SKM-1 treated with dmso at 0.1 percent for 144 hours (cell line): ENCODE measurements around the gene KCNS1.
"Not testable (repeated sequence)": the region's sequence is repeated elsewhere in the genome, so short reads cannot be mapped to it uniquely, and the experiment has no call there.

Experiments
- DNase-seq: peaks from one replicate; lab custom pipeline; 2025; ENCODE audit not compliant: unreplicated experiment; lab: John Stamatoyannopoulos, UW

KCNS1 gene, protein sequence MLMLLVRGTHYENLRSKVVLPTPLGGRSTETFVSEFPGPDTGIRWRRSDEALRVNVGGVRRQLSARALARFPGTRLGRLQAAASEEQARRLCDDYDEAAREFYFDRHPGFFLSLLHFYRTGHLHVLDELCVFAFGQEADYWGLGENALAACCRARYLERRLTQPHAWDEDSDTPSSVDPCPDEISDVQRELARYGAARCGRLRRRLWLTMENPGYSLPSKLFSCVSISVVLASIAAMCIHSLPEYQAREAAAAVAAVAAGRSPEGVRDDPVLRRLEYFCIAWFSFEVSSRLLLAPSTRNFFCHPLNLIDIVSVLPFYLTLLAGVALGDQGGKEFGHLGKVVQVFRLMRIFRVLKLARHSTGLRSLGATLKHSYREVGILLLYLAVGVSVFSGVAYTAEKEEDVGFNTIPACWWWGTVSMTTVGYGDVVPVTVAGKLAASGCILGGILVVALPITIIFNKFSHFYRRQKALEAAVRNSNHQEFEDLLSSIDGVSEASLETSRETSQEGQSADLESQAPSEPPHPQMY

DNA sequence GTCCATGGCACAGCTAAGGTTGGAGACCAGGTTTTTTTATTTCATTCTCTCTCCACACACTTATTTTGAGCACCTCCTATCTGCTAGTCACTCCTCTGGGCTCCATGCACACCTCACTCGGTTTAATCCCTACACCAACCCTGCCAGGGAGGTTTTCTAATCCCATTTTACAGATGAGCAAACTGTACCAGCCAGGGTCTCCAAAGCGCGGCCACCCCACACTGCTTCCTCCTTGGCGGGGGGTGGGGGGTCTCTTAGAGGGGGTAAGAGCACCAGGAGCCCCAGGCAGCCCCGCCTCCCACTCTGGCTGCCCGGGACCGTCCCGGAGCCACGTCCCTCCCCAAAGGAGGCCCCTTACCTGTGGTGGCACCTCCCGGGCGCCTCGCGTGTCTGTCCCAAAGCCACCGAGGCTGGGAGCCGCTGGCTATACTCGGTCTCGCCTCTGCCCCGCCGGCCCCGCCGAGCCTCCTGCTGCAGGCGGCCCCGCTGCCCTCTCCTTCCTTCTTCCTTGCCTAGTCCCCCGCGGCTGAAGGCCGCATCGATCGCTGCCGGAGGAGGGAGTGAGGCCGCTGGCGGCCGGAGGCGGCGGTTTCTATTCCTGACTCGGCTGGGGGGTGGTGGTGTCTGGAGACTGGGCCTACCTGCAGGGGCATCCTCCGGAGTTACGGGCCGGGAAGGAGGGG is at the start of gene KCNS1:
TSS of gene KCNS1 (minus strand) at position 565 of the 683 bp plus-strand sequence. CDS start 1,891 bp downstream, outside the sequence.
- no peak for DNase-seq

DNA sequence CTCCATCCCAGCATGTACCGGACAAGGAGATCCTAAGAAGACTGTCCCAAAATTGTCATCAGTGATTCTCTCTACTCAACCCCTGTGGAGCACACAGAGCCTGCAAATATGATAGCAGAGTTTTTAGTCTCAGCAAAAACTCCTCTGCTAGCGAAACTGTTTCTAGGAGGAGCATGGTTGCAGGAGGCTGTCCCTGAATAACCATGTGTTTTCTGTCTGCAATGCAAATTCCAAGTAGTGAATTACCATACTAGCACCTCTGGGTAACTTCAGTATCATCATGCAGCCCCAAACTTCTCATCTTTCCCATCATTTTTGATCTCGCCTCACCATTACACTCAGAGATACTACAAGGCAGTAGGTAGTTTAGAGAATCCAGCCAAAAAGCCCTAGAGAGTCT is 48.1 kb upstream of the KCNS1 start:
- DNase-seq: no peak

DNA sequence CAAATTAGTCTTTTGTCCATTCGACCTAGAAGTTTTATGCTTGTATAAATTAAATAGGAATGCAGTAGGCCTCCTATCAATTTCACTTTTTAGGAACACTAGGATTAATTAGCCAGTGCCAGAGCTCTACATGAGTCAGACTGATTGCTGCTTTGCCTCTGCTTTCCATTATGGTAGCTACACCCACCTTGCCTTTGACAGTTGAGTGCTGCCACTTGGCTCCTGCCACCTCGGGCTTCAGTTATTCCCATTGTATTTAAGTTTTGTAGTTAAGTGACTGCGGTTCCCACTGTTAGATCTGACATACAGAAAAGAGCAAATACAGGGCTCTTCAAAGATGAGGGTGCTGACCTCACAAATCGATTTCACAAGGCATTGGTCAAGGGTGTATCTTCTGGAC is 39.9 kb upstream of the KCNS1 start:
- DNase-seq: no peak

DNA sequence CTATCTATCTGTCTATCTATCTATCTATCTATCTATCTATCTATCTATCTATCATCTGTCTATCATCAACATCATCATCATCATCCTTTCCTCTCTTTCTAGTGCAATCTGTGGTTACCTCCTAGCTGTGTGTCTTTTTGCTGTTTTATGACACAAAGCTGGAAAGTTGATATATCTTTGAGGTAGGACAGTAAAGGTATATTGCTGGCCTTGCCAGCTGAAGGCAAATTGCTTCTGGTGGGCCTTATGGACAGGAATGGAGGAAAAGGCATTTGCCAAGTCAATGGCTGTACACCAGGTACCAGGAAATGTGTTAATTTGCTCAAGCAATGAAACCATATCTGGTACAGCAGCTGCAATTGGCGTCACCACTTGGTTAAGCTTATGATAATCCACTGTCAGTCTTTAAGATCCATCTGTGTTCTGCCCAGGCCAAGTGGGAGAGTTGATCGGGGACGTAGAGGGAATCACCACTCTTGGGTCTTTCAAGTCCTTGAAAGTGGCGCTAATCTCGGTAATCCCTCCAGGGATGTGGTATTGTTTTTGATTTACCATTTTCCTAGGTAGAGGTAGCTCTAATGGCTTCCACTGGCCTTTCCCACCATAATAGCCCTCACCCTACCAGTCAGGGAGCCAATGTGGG is 38.9 kb upstream of the KCNS1 start:
- DNase-seq: not testable (repeated sequence)

DNA sequence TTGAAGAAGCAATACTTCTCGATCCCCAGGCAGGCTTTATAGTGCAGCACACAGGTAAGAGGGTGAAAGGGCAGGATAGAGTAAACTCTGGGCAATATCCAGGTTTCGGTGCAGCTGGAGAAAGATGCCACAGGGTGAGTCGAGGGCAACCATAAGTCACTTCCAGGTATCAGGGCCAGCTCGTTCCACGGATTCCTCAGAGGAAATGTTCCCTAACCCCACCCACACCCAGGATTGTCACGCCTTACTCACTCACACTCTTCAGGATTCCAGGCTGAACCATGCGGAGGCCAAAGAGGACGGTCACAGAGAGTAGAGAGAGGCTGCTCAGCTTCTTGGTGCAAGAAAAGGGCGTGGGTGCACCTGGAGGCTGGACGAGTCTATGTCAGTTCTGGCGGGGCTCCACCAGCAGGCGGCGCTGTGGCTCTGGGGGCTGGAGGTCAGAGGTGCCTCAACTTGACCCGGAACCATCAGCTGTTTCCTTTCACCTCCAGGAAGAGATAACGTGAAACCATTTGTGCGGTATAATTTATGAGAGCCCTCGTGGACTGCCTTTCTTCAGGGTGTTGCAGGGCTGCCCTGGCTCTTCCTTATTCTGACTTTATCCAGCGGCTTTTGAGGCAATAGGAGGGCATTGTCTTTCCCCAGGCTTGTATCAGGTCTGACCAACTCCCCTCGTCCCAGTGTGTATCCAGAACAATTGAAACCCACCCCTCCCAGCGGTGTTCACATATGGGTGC is 37.8 kb upstream of the KCNS1 start:
- DNase-seq: peak; percentile 46

DNA sequence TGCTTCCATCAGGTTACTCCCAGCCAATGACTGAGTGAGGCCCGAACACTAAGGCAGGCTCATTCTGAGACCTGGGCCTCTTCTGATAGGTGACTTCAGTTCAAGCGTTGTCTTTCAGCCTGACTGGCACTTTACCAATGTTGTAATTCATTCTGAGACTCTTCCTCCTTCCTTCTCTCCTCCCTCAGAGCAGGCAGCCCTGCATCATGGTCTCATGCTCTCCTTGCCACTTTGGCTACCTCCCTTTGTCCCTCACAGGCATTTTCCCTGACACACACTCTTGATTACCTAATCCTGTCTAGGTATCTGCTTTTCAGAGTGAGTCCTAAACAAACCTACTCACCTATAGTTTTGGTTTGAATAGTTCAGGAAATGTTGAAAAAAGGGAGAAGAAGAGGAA is 36.0 kb upstream of the KCNS1 start:
- no peak for DNase-seq

DNA sequence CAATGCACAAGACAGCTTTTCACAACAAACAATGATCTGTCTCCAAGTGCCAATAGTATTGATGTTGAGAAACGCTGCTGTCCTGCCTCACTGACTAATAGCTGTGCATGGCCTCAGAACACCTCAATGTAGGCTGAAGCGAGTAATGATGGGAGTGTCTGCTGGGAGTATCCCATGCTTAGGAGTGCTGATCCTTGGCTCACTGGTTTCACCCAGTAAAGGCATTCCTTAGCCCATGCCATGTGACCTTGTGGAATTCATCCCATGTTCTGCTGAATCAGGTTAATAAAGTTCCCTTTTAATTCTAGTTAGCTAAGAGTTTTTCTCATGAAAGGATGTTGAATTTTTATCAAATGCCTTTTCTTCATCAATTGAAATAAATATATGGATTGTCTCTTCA is 27.2 kb upstream of the KCNS1 start:
- DNase-seq: no peak

DNA sequence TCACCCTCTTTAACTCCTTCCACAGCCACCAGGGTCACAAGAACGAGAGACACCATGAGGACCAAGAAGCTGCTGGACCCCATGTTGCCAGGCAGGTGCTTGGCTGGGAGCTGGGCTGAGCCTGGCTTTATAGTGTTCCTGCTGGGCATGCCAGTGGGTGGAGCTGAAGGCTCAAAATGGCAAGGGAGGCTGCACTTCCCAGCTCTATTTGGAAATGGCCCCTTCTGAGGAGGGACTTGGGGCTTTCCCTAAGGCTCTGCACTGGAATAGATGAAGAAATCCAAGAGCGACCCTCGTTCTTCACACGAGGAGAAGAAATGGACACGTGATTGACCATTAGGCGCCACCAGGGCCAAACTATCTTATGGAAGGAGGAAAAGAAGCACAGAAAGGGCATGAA is 23.4 kb upstream of the KCNS1 start, which contains the start of gene WFDC12:
TSS of gene WFDC12 (minus strand) at position 101 of the 400 bp plus-strand sequence. CDS start at position 83, 18 bp downstream.
- no peak for DNase-seq

DNA sequence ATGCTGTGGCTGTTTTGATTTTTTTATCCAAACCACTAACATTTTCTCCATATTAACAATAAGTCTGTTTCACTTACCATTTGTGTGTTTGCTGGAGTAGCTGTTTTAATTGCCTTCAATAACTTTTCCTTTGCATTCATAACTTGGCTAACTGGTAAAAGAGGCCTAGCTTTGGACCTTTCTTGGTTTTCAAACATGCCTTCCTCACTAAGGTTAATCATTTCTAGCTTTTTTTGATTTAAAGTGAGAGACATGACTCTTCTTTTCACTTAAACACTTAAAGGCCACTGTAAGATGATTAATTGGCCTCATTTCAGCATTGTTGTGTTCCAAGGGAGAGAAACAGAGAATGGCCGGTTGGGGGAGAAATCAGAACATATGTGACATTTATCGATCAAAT is 20.5 kb upstream of the KCNS1 start:
- DNase-seq: no peak

DNA sequence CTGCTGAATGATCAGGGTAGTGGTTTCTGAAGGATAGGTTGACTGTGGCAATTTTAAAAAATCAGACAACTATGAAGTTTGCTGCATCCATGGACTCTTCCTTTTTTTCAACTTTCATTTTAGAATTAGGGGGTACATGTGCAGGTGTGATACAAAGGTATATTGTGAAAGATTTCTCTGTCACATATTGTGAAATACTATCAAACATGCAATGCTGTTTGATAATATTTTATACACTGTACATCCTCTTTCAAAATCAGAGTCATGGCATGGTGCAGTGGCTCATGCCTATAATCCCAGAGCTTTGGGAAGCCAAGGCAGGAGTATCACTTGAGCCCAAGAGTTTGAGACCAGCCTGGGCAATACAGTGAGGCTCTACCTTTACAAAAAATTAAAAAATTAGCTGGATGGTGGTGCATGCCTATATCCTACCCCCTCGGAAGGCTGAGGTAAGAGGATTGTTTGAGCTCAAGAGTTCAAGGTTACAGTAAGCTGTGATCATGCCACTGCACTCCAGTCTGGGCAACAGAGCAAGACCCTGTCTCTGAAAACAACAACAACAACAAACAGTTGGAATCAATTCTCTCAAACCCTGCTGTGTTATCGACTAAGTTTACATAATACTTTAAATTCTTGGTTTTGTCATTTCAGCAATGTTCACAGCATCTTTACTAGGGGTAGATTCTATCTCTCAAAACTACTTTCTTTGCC is 18.8 kb upstream of the KCNS1 start:
- no peak for DNase-seq

DNA sequence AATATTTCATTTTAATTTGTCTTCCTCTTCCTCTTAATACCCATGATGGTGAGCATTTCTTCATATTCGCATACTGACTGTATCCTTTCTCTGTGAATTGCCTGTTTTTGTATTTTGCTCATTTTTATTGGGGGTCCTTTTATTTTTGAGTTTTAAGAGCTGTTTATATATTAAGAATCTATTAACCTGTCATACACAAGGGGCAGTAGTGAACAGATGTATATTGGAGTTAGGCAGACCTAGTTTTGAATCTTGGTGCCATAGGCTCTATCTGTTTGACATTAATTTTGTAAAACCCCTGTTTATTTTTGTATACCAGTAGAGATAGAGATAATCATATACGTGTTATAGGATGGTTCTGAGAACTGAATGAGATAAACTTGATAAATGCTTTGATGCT is 17.1 kb upstream of the KCNS1 start:
- DNase-seq: no peak

DNA sequence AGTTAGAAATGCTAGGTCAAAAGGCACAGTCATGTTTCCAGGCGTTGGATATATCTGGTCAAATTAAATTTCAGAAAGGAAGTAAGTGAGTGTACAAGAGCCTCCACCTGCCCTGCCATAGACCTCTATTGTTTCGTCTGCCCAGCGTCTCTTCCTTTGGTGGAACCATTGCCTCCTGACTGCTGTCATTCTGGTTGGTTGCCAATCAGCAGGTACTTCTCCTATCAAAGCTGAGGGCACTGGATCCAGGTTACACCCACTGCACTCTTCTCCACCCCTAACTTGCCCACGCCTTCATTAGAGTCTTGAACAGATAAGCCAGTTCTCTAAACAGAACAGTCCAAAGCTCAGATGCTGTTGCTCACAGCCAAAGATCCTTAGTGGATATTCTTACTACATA is 16.7 kb upstream of the KCNS1 start:
- DNase-seq: no peak

DNA sequence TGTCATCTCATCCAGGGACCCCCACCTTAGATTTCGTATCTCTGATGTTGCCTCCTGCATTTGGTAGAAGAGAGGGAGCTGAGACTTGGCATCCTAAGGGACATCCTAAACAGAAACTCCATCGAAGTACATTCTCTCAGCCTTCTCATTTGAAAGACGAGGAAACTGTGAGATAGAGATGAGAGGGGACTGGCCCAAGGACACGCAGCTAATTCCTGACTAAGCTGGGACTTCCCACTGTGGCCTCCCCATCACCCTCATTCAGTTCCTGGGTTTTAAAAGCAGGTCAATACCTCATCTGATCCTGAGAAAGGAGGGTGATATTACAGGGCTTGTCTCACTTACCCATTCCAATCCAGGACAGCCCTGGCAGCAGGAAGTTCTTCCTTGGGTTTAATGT is 14.9 kb upstream of the KCNS1 start:
- DNase-seq: no peak

DNA sequence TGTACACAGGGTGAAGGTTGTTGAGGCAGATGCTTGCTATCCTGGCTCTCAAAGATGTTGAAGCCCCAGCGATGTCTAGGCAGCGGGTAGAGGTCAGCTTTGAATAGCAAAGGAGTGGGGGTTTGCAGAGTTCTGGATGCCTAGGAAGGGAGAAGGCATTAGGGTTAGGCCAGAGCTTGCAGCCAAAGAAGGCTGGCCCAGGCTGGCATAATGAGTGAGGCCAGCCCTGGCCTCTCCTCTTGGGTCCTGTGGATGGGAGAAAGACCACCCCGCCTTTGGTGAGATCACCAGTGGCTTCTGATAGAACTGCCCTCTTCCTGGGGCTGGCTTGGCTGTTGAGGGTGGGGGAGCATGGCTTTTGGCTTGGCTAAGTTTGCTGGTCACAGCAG is 14.5 kb upstream of the KCNS1 start:
- no peak for DNase-seq

DNA sequence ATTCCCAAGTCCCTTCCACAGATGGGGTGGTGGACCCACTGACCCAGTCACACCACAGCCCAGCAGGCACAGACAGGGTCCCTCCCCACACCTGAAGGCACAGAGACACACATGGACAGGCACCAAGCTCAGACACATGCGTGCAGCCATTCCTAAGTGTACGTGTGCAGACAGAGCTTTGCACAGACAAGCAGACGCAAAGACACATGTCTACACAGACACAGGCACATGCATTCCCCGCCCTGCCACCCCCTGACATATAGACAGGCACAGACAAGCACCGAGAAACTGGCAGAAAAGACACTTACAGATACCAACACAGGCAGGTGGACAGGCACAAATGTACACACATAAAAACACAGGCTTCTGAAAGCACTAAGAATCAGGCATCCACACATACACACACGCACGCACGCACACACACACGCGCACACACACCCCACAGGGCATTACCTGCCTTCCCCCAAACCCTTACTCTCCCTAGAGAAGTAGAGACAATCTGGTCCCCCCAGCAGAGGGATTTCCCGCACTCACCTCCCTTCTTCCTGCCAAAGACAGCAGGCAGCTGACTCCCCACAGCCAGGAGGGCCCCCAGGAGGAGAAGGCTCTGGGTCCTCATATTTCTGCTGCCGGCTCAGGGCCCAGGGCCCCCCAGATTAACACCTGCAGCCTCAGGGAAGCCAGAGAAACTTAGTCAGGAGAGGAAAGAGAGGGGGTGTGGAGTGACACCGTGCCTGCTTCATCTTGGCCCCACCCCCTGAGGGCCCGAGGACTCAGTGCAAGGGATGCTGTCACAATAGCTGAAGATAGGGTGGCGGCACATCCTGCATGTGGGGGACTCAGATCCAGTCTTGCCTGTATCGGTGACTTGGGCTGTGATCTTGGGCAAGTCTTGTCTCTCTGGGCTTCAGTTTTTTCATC is 13.8 kb upstream of the KCNS1 start, which contains the start of gene WFDC5:
TSS of gene WFDC5 (minus strand) at position 710 of the 921 bp plus-strand sequence. CDS start at position 619, 91 bp downstream.
- DNase-seq: no peak

DNA sequence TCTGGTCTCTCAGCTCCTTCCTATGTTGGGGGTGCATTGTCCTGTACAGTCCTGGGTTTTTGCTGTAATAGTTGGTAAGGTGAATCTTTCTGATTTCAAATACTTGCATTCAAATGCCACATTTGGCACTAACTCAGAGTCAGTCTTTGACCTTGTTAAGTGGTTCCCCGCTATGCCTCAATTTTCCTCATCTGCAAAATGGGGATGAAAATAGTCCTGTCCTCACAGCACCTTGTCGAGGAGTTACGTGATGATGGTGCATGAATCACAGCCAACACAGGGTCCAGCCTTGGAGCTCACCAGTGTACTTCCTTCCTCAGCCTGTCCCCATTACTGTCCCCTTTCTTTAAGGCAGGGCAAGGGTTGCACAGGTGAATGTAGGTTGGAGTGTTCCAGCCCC is 12.9 kb upstream of the KCNS1 start:
- DNase-seq: no peak

DNA sequence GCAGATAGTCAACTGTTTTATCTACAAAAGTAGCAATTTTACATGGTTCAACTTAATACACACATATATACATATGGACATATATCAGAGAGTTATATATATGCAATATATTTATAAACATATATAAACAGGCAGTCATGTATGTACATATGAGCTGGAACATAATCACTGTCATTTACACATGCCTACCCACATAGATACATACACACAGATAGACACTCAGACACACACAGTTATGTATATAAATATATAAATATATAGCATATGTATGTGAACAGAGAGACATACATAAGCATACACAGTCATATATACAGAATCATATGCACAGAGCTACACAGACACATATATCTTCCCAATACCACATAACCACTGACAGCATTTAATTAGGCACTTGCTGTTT is 11.8 kb upstream of the KCNS1 start:
- no peak for DNase-seq

DNA sequence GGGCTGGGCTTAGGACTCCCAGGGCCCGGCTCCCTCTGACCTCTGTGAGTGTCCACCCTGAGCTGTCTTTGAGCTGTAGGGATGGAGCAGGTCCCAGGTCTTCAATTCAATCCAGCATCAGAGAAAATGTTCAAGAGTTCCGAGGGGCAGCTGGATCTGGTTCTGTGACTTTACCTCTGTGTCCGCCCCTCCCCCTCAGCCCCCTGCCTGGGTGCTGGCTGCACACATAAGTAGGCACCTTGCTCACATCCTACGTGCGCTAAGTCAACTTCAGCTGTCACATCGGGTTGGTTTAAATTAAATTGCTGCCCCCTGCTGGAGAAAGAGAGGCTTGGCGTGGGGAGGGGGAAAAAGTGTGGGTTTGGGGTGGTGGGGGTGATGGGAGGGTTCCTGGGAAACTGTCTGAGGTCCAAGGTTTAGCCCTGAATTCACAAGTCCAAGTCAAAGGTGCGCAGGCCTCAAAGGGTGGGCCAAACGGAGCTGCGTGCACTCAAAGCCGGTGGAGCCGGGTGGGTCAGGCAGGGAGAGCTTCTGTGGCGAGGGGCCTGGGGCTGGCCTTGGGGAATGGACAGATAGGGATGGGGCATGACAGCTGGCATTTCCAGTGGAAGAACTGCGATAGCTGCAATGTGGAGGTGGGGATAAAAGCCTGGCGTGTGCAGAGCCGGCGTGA is 11.0 kb upstream of the KCNS1 start:
- DNase-seq: no peak

DNA sequence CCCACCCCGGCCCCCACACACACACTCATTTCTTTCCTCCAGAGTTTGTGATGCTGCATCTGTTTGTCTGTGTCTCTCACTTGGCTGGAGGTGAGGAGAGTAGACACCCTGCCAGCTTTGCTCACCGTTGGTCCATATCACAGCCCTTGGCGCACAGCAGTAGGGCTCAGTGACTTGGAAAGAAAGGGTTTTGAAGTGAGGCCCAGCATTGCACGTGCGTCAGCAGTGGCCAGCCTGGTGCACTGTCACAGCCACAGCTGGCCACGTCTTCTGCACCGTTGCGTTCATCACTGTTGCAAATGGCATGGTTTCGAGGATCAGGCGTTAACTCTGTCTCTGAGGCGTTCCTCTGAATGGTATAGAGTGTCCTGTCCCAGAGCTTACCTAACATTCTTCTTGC is 10.4 kb upstream of the KCNS1 start:
- no peak for DNase-seq
